ENCODE data around the gene OR5M3. TPM values are rescaled to one million over a fixed set of nuclear protein-coding genes. Genes with fewer than 3 reads are reported as not detected.

Gene OR5M3
- total RNA-seq, result not detected

DNA sequence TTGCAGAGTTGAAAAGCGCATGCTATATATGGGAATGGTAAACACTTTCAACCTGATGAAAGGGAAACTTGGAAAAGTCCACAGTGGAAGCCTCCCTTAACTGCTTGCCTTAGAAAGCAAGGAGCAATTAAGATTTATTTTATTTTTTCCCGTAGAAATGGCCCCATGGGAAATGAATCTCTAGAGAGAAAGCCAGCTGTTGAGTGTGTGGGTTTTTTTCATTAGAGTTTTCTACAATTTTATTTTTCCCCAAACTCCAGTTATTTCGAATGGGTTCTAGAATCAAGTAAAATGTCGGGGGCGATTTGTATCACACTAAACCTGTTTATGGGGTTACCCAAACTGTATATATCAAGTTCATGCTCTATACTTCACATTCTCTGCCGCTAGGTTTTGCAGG, at the start of gene OR5M3:
TSS of gene OR5M3 (minus strand) at position 101 of the 400 bp plus-strand sequence. CDS start 2,855 bp downstream, outside the sequence.
- Histone ChIP-seq H3K36me3 (no peaks in the 10 kb centered on the region), H3K27me3 (no peaks in the 10 kb centered on the region), H3K27ac (no peak within 1 kb of the TSS), H3K4me3 (no peak within 1 kb of the TSS), H3K9me3 (no peaks in the 10 kb centered on the region), H3K4me1 (no peaks in the 10 kb centered on the region)
- no peak for DNase-seq (ENCODE audit: low spot score in 2 of 2)
- no peak for TF ChIP-seq EP300 (IDR thresholded peaks at IDR 0.05)
- TF ChIP-seq CTCF (IDR thresholded peaks at IDR 0.05), result no peak
- TF ChIP-seq POLR2A (IDR thresholded peaks at IDR 0.05), result no peak
- WGBS, 2 donors, result 83% methylated on average over 6 of the region's 6 CpGs

DNA sequence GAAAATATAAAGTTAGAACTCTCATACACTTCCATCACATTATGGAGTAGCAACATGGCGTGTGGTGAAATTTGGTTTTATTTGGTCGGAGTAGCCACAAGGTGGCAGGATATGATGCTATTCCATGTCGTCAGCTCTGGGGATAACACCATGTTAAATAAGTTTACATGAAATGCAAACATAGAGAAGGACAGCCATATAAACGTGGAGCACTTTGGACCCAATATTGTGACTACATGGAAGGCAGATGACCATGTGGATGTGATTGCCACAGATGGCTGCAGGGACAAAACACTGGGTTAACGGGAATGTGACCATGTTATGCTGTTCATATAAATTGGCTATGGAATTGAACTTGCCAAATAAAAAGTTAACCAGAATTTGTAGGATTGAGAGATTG, 48.9 kb upstream of the OR5M3 start:
- WGBS, 2 donors, result 67 to 69% methylated on average over 5 of the region's 5 CpGs
- no peak overlapping the region for H3K4me3 ChIP-seq
- H3K36me3 ChIP-seq, result no peaks in the 10 kb centered on the region
- no peaks in the 10 kb centered on the region for H3K27me3 ChIP-seq
- no peak overlapping the region for H3K27ac ChIP-seq
- H3K9me3 ChIP-seq, result no peaks in the 10 kb centered on the region
- no peaks in the 10 kb centered on the region for H3K4me1 ChIP-seq
- TF ChIP-seq CTCF (IDR thresholded peaks at IDR 0.05) (no peak), POLR2A (IDR thresholded peaks at IDR 0.05) (no peak), EP300 (IDR thresholded peaks at IDR 0.05) (no peak)
- DNase-seq (ENCODE audit: low spot score in 2 of 2), result no peak

DNA sequence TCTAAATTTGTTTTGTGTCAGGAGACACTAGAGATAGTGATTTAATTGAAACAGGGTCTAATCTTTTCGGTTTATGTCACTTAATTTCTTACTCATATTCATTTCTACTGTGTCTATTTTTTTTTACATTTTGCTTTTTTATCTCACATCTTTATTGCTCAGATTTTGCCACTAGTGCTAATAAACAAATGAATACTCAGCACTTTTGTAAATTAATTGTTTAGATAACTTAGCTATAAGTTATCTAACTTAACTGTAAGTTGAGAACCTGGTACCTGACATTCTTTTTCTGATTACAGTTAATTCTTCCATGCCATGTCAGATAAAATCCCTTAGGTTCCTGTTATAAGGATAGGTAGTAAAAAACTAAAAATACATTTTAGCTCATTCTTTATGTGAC, 40.1 kb upstream of the OR5M3 start:
- Histone ChIP-seq H3K9me3 (no peaks in the 10 kb centered on the region), H3K4me1 (no peaks in the 10 kb centered on the region), H3K36me3 (no peaks in the 10 kb centered on the region), H3K27me3 (no peaks in the 10 kb centered on the region), H3K27ac (no peak overlapping the region), H3K4me3 (no peak overlapping the region)
- TF ChIP-seq EP300 (IDR thresholded peaks at IDR 0.05), result no peak
- no peak for TF ChIP-seq POLR2A (IDR thresholded peaks at IDR 0.05)
- no peak for TF ChIP-seq CTCF (IDR thresholded peaks at IDR 0.05)
- WGBS, 2 donors, result 72% methylated on average over 1 of the region's 1 CpG
- DNase-seq (ENCODE audit: low spot score in 2 of 2), result no peak

DNA sequence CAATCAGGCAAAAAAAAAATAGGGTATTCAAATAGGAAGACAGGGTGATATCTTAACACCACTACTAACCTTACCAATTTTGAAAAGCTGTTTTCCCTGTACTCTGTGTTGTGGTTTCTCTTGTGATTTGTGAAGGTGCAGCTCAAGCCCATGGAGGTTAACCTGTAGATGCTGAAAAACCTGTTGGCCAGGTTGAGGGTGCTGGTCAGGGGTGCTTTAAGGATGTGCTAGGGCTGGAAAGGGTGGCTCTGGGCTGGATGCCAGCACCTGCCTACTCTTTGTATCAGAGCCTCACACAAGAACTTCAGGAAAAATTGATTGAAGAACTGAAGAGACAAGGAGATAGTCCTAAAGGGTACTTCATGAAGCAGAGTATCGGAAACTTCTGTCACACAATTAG, 36.3 kb upstream of the OR5M3 start:
- H3K36me3 ChIP-seq, result no peaks in the 10 kb centered on the region
- no peaks in the 10 kb centered on the region for H3K4me1 ChIP-seq
- TF ChIP-seq CTCF (IDR thresholded peaks at IDR 0.05) (no peak), EP300 (IDR thresholded peaks at IDR 0.05) (no peak), POLR2A (IDR thresholded peaks at IDR 0.05) (no peak)
- no peaks in the 10 kb centered on the region for H3K27me3 ChIP-seq
- H3K4me3 ChIP-seq, result no peak overlapping the region
- no peak overlapping the region for H3K27ac ChIP-seq
- DNase-seq (ENCODE audit: low spot score in 2 of 2), result no peak
- H3K9me3 ChIP-seq, result no peaks in the 10 kb centered on the region
- WGBS, 2 donors, result 91 to 100% methylated on average over 1 of the region's 1 CpG

DNA sequence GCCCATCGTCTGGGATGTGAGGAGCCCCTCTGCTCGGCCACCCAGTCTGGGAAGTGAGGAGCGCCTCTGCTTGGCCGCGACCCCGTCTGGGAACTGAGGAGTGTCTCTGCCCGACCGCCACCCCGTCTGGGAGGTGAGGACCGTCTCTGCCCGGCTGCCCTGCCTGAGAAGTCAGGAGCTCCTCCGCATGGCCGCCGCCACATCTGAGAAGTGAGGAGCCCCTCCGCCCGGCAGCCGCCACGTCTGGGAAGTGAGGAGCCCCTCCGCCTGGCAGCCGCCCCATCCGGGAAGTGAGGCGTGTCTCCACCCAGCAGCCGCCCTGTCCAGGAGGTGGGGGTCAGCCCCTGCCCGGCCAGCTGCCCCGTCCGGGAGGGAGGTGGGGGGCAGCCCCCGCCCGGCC, 23.9 kb upstream of the OR5M3 start:
- no peaks in the 10 kb centered on the region for H3K36me3 ChIP-seq
- H3K9me3 ChIP-seq, result peaks cover 0 to 8% (median 0%) of the 10 kb centered on the region in 4 donors
- no peaks in the 10 kb centered on the region for H3K27me3 ChIP-seq
- no peak overlapping the region for H3K4me3 ChIP-seq
- DNase-seq (ENCODE audit: low spot score in 2 of 2), result no peak
- WGBS, 2 donors, result 96 to 98% methylated on average over 9 to 22 of the region's 28 CpGs
- no peaks in the 10 kb centered on the region for H3K4me1 ChIP-seq
- TF ChIP-seq POLR2A (IDR thresholded peaks at IDR 0.05) (no peak), EP300 (IDR thresholded peaks at IDR 0.05) (no peak), CTCF (IDR thresholded peaks at IDR 0.05) (no peak)
- H3K27ac ChIP-seq, result no peak overlapping the region
